ENCODE data around the gene AFF3. TPM values are rescaled to one million over a fixed set of nuclear protein-coding genes. Genes with fewer than 3 reads are reported as not detected.
A peak's percentile ranks its signal among the peaks of the same experiment; 100 is the strongest.

AFF3 gene
- total RNA-seq, 1 experiment from 2014 or later = 0.42 TPM

DNA sequence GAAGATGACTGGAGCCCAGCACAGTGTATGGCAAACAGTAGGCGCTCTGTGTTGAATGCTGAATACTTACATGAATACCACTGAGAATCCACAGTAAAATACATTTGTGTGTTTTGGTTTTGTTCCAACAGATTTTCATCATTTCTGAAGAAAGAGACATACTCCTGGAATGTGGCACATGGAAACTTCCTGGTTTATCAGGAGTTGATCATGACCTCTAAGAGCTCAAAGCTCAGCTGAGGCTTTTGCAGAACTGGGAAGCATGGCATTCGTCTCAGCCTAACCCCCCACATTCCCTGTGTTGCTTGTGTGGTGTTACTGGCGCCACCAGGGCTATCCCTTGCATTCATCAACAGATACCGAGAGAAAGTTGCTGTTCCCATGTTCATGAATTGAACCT, 335.6 kb downstream of the AFF3 start:
- intact Hi-C loops (cut with micrococcal nuclease) = no loop called here
- Mint-ChIP-seq H3K4me1 (ENCODE audit: insufficient read depth, unreplicated experiment) (peaks cover 45% of the 10 kb centered on the region), H3K4me3 (ENCODE audit: unreplicated experiment) (no peak overlapping the region), H3K36me3 (ENCODE audit: insufficient read depth, unreplicated experiment) (peaks cover 7% of the 10 kb centered on the region), H3K9me3 (ENCODE audit: unreplicated experiment) (no peaks in the 10 kb centered on the region), H3K27me3 (ENCODE audit: insufficient read depth, unreplicated experiment) (no peaks in the 10 kb centered on the region), H3K27ac (ENCODE audit: low read depth, unreplicated experiment) (no peak overlapping the region)
- TF ChIP-seq, protein P1, sequence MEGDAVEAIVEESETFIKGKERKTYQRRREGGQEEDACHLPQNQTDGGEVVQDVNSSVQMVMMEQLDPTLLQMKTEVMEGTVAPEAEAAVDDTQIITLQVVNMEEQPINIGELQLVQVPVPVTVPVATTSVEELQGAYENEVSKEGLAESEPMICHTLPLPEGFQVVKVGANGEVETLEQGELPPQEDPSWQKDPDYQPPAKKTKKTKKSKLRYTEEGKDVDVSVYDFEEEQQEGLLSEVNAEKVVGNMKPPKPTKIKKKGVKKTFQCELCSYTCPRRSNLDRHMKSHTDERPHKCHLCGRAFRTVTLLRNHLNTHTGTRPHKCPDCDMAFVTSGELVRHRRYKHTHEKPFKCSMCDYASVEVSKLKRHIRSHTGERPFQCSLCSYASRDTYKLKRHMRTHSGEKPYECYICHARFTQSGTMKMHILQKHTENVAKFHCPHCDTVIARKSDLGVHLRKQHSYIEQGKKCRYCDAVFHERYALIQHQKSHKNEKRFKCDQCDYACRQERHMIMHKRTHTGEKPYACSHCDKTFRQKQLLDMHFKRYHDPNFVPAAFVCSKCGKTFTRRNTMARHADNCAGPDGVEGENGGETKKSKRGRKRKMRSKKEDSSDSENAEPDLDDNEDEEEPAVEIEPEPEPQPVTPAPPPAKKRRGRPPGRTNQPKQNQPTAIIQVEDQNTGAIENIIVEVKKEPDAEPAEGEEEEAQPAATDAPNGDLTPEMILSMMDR (IDR thresholded peaks at IDR 0.05; ENCODE audit: unreplicated experiment) = no peak
- BruUV-seq (replicated peaks) = no TSS peak
- POLR2A ChIA-PET = no interaction called here
- CTCF ChIA-PET = interaction anchor here (0.6 to 0.7 kb wide), 2 partner anchors 256 to 312 kb away, joined by 3 read pairs; no protein-coding TSS in a partner anchor
- peak; percentile 38 for DNase-seq (ENCODE audit: unreplicated experiment)

DNA sequence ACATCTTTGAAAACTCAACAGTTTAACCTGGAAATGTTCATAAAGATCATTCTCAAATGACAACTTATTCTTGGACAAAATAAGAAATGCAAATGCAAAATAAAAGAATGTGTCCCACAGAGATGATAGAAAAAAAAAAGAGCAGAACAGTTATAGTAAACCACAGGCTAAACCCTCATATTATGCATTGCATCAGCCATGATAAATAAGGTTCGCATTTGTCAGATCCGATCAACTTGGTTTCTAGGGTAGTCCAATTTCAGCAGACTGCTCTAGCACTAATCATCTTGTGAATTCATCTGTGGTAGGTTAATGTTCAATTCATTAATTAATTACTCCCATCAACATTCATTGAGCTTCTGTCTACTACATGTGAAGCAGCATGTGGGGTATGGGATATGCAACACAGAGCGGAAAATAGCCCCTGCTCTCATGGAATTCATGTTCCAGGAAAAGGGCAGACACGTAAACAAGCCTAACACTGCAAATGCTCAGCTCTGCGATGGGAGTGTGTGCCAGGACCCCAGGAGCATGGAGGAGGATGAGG, 336.4 kb downstream of the AFF3 start:
- H3K4me1 Mint-ChIP-seq (ENCODE audit: insufficient read depth, unreplicated experiment) = peaks cover 39% of the 10 kb centered on the region
- intact Hi-C loops (cut with micrococcal nuclease) = no loop called here
- no peak overlapping the region for H3K4me3 Mint-ChIP-seq (ENCODE audit: unreplicated experiment)
- ChIA-PET CTCF (no interaction called here), POLR2A (no interaction called here)
- H3K27ac Mint-ChIP-seq (ENCODE audit: low read depth, unreplicated experiment) = no peak overlapping the region
- H3K36me3 Mint-ChIP-seq (ENCODE audit: insufficient read depth, unreplicated experiment) = peaks cover 7% of the 10 kb centered on the region
- TF ChIP-seq, protein P1 (IDR thresholded peaks at IDR 0.05; ENCODE audit: unreplicated experiment) = no peak
- no peaks in the 10 kb centered on the region for H3K9me3 Mint-ChIP-seq (ENCODE audit: unreplicated experiment)
- H3K27me3 Mint-ChIP-seq (ENCODE audit: insufficient read depth, unreplicated experiment) = no peaks in the 10 kb centered on the region
- BruUV-seq (replicated peaks) = no TSS peak
- DNase-seq (ENCODE audit: unreplicated experiment) = no peak

DNA sequence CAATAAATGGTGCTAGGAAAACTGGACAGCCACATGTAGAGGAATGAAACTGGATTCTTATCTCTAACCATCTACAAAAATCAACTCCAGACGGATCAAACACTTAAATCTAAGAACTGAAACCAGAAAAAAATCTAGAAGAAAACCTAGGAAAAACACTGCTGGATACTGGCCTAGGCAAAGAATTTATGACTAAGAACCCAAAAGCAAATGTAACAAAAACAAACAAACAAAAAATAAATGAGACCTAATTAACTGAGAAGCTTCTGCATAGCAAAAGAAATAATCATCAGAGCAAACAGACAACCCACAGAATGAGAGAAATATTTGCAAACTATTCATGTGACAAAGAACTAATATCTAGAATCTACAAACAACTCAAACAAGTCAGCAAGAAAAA, 338.5 kb downstream of the AFF3 start:
- intact Hi-C loops (cut with micrococcal nuclease) = no loop called here
- ChIA-PET POLR2A (no interaction called here), CTCF (no interaction called here)
- TF ChIP-seq, protein P1 (IDR thresholded peaks at IDR 0.05; ENCODE audit: unreplicated experiment) = no peak
- Mint-ChIP-seq H3K9me3 (ENCODE audit: unreplicated experiment) (no peaks in the 10 kb centered on the region), H3K27ac (ENCODE audit: low read depth, unreplicated experiment) (no peak overlapping the region), H3K27me3 (ENCODE audit: insufficient read depth, unreplicated experiment) (peaks cover 8% of the 10 kb centered on the region), H3K4me3 (ENCODE audit: unreplicated experiment) (no peak overlapping the region), H3K4me1 (ENCODE audit: insufficient read depth, unreplicated experiment) (peaks cover 25% of the 10 kb centered on the region), H3K36me3 (ENCODE audit: insufficient read depth, unreplicated experiment) (peaks cover 7% of the 10 kb centered on the region)
- BruUV-seq (replicated peaks) = no TSS peak
- no peak for DNase-seq (ENCODE audit: unreplicated experiment)

DNA sequence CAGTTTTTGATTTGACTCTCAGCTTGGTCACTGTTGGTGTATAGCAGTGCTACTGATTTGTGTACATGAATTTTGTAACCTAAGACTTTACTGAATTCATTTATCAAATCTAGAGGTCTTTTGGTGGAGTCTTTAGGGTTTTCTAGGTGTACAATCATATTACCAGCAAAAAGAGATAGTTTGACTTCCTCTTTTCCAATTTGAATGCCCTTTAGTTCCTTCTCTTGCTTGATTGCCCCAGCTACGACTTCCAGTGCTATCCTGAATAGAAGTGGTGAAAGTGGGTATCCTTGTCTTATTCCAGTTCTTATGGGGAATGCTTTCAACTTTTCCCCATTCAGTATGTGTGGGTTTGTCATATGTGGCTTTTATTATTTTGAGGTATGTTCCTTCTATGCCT, 339.7 kb downstream of the AFF3 start:
- TF ChIP-seq, protein P1 (IDR thresholded peaks at IDR 0.05; ENCODE audit: unreplicated experiment) = no peak
- Mint-ChIP-seq H3K36me3 (ENCODE audit: insufficient read depth, unreplicated experiment) (peaks cover 7% of the 10 kb centered on the region), H3K9me3 (ENCODE audit: unreplicated experiment) (peaks cover 3% of the 10 kb centered on the region), H3K4me1 (ENCODE audit: insufficient read depth, unreplicated experiment) (peaks cover 21% of the 10 kb centered on the region), H3K27me3 (ENCODE audit: insufficient read depth, unreplicated experiment) (peaks cover 12% of the 10 kb centered on the region), H3K27ac (ENCODE audit: low read depth, unreplicated experiment) (no peak overlapping the region), H3K4me3 (ENCODE audit: unreplicated experiment) (no peak overlapping the region)
- intact Hi-C loops (cut with micrococcal nuclease) = no loop called here
- ChIA-PET POLR2A (no interaction called here), CTCF (interaction anchor here (0.6 to 1.1 kb wide), 2 partner anchors 179 to 409 kb away, joined by 5 read pairs; no protein-coding TSS in a partner anchor)
- no peak for DNase-seq (ENCODE audit: unreplicated experiment)
- BruUV-seq (replicated peaks) = no TSS peak
